Astrocyte of the cerebellum (primary cell): ENCODE data around the gene GFOD1.

ENCODE experiments used
- DNase-seq: peaks from one replicate; pipeline ENCODE4 v3.0.0-alpha.2; 2011; ENCODE audit warnings: low read depth
- H3K4me3 ChIP-seq: 2 replicates; pipeline ENCODE4 v1.5.1; 2011; ENCODE audit warnings: mild to moderate bottlenecking, low read depth, low read length, moderate library complexity
- in situ Hi-C: cut with HindIII; loops from 2 replicates; pipeline ENCODE4 v1.10.0; 2017; ENCODE audit warnings: low sequenced_read_pairs
- TF ChIP-seq, protein P1 (sequence below): IDR thresholded peaks from 2 replicates; pipeline ENCODE4 v1.5.1; 2012; ENCODE audit warnings: low read length, low read depth, moderate library complexity, mild to moderate bottlenecking; ENCODE audit errors: missing control alignments

The GFOD1 gene

DNA sequence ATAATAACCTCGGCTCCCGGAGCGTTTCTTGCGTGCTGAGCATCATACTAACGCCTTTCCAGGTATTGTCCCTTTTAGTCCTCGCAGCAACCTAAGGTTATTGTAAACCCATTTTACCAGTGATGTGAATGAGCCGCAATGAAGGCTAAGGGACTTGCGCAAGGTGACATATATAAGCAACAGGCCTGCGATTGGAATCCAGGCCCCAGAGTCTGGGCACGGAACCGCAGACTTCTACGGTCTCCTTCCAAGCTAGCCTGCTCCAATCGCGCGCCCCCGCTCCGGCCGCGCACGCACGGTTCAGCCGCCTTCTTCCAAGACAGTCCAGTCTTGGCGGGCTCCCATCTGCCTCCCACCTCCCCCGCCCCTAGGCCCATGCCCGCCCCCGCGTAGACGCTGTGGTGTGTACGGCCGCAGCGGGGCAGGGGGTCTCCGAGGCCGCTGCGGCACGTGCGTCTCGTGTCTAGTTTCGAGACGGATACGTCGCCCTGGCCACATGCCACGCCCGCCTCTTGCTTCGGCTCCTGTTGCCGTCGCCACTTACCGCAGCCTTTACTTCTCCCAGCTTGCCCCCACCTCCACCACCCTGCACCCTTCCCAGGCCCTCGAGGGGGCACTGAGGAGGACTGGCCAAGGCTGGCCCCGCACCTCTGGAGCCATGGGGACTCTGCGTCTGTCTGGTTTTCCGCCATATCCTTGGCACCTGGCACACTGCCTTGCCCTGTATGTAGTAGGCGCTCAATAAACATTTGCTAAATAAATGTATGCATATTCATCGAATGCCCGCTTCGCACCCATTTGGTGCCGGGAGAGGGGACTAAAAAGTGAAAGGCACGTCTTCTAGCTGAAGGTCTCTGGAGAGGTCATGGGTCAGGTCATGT lies 855 bp upstream of the GFOD1 start:
- DNase-seq = no peak
- TF ChIP-seq, protein P1, sequence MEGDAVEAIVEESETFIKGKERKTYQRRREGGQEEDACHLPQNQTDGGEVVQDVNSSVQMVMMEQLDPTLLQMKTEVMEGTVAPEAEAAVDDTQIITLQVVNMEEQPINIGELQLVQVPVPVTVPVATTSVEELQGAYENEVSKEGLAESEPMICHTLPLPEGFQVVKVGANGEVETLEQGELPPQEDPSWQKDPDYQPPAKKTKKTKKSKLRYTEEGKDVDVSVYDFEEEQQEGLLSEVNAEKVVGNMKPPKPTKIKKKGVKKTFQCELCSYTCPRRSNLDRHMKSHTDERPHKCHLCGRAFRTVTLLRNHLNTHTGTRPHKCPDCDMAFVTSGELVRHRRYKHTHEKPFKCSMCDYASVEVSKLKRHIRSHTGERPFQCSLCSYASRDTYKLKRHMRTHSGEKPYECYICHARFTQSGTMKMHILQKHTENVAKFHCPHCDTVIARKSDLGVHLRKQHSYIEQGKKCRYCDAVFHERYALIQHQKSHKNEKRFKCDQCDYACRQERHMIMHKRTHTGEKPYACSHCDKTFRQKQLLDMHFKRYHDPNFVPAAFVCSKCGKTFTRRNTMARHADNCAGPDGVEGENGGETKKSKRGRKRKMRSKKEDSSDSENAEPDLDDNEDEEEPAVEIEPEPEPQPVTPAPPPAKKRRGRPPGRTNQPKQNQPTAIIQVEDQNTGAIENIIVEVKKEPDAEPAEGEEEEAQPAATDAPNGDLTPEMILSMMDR = no peak
- in situ Hi-C loops = no loop called here
- H3K4me3 ChIP-seq = peak overlapping the region; percentile 67

DNA sequence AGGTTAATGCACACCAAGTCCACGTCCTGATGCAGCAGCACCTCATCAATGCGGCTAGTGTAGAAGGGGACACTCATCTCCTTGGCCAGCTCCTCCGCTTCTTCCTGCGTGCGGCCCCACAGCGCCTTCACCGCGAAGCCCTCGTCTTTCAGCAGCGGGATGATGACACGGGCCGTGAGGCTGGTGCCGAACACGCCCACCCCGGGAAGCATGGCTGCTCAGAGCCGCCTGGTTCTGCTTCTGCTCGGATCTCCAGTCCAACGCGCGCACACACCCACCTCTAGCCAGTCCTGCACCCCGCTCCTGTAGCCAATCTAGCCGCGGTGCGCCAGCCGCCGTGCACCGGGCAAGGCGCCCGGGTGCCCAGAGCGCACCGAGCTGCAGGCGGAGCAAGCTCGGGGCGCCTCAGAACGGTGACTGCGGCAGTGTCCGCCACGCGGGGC lies 700 bp downstream of the GFOD1 start:
- in situ Hi-C loops = no loop called here
- H3K4me3 ChIP-seq = peak overlapping the region; percentile 67
- TF ChIP-seq, protein P1 = no peak
- DNase-seq = no peak

DNA sequence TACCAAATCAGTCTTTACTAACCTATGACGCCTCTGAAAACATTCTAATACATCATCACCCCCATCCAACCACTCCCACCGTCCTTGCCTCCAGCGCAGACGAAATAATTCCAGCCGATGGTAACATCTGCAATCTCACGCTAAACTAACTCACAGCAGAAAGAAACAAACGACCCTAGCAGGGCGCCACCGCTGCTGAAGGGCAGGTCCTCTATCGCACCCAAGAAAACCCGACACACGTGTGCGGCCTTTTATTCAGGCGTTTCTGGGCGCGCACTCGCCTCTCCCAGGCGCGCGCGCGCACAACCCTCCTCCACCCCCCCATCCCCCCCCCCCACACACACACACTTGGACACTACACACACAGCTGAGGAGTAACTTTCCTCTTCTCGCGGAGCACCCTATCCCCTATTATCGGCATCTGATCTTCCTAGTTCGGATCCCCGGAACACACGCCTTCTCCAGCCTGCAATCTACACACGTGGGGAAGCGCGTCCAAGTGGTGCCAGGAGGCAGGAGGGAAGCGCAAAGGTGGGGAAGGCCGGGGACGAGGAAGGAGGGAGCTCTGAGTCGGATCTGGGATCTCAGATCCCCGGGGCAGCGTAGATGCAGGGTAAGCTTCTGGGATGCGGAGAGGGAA lies 1.4 kb downstream of the GFOD1 start:
- peak overlapping the region; percentile 67 for H3K4me3 ChIP-seq
- DNase-seq = no peak
- TF ChIP-seq, protein P1 = no peak
- in situ Hi-C loops = no loop called here

DNA sequence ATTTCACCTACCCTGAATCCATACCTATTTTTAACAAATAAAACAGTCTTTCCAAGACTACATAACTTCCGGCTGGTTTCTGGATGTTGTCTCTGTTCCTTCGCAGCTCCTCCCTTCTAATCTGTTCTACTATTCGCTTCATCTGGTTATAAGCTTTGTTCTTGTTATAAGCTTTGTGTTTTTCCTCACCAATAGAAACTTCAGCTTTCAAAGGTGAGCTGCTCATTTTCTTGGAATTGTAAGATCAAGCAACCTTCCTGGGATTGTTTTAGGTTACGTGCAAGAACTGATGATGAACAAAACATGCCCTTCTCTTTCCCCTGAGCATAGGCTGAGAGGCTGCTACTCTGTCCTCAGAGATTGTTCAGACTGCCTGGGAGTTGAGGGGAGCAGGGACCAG lies 2.1 kb downstream of the GFOD1 start:
- in situ Hi-C loops = no loop called here
- peak overlapping the region; percentile 67 for H3K4me3 ChIP-seq
- TF ChIP-seq, protein P1 = no peak
- DNase-seq = no peak

DNA sequence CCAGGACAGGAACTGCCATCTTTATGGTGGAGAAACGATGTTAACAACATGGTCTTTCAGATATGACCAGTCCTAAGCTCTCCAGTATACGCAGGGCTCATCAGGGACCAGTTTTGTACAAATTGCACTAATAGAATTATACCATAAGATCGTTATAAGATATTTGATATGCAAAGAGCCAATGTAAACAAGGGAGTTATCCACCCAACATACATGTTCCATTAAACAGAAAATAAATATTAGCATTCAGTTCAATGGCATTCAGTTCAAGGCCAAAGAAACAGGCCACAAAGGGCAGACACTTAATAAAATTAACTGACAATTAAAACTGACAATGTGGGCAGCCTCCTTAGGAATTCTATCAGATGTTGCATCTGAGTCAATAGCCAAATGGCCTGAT lies 2.6 kb downstream of the GFOD1 start:
- no peak for DNase-seq
- in situ Hi-C loops = no loop called here
- H3K4me3 ChIP-seq = peak overlapping the region; percentile 67
- TF ChIP-seq, protein P1 = no peak

DNA sequence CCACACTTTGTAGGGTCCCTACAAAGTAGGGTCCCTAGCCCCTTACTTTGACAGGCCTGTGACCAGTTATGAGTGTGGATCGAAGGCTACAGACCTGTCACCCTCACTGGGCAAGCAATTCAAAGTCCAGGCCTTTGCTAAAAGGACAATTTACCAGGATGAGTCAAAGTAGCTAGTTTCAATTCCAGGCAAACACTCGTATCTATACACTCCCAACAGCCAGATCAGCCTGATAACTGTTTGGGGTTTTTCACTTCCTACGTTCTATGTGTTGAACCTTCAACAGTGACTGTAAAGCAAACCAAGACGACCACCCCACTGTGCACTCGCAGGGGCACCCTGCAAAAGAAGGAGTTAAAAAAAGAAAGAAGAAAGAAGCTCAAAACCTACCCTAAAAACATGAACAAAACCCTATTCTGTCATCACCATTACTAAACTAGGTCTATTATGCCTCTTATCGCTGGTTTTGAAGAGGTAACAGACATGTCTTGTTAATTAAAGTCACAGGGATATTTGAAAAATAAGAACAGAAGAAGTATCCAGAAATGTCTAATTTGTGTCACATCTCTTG lies 3.2 kb downstream of the GFOD1 start:
- H3K4me3 ChIP-seq = no peak overlapping the region
- in situ Hi-C loops = no loop called here

More for the DNA sequence above, 3.2 kb downstream of the GFOD1 start:
- TF ChIP-seq, protein P1 = no peak
- no peak for DNase-seq
